PC-3 (cell line): Measurements from ENCODE around the gene R3HDML. TPM values are rescaled to one million over a fixed set of nuclear protein-coding genes. Genes with fewer than 3 reads are reported as not detected.

Experiments used
- ATAC-seq: fragments of 200-7000 bp; cut with Tn5 transposase; 2 replicates; pipeline ENCODE4 v1.9.1; 2020; ENCODE audit warnings: mild to moderate bottlenecking, moderate library complexity
- BruUV-seq: library from RNA; stranded (reverse); fragments of 400-500 nt; replicated peaks from 2 replicates; lab custom pipeline; 2021; lab: Mats Ljungman, UMichigan
- CTCF ChIA-PET: fragments of 300-600 bp; sonication (Branson Sonifier 250); formaldehyde crosslinking; loops from one replicate; lab custom pipeline; 2022; ENCODE audit warnings: antibody characterized with exemption; lab: Charles Lee
- POLR2A ChIA-PET: fragments of 300-600 bp; sonication (Branson Sonifier 250); formaldehyde crosslinking; loops from one replicate; lab custom pipeline; 2022; ENCODE audit warnings: antibody characterized with exemption; ENCODE audit not compliant: unreplicated experiment; lab: Charles Lee
- DNase-seq: peaks from one replicate; pipeline ENCODE4 v3.0.0-alpha.2; 2015
- H2AFZ ChIP-seq: fragments of 300-600 bp; sonication (generic); 2 replicates; pipeline ENCODE4 v1.6.0; 2016; ENCODE audit warnings: antibody characterized with exemption, low read length
- H3F3A ChIP-seq: fragments of 300-600 bp; sonication (generic); one replicate; pipeline ENCODE4 v1.6.0; 2017; ENCODE audit warnings: antibody characterized with exemption, low read length, control low read depth, mild to moderate bottlenecking; ENCODE audit not compliant: unreplicated experiment
- H3K27ac ChIP-seq: fragments of 300-600 bp; sonication (generic); 2 replicates; pipeline ENCODE4 v1.5.1; 2016; ENCODE audit warnings: mild to moderate bottlenecking, low read length
- H3K27me3 ChIP-seq: fragments of 300-600 bp; sonication (generic); 2 replicates; pipeline ENCODE4 v1.6.1; 2016; ENCODE audit warnings: low read length, mixed read lengths
- H3K36me3 ChIP-seq: fragments of 300-600 bp; sonication (generic); 2 replicates; pipeline ENCODE4 v1.6.1; 2016; ENCODE audit warnings: low read depth, mixed run types, low read length, mixed read lengths
- H3K4me1 ChIP-seq: fragments of 300-600 bp; sonication (generic); 2 replicates; pipeline ENCODE4 v1.5.1; 2016; ENCODE audit warnings: low read length; ENCODE audit not compliant: insufficient read depth
- H3K4me2 ChIP-seq: fragments of 300-600 bp; sonication (generic); 2 replicates; pipeline ENCODE4 v1.6.0; 2016; ENCODE audit warnings: low read length
- H3K4me3 ChIP-seq: fragments of 300-600 bp; sonication (generic); 2 replicates; pipeline ENCODE4 v1.5.1; 2016; ENCODE audit warnings: mild to moderate bottlenecking, low read length, mixed read lengths
- H3K79me2 ChIP-seq: fragments of 300-600 bp; sonication (generic); 2 replicates; pipeline ENCODE4 v1.6.1; 2017; ENCODE audit warnings: low read length, mixed read lengths
- H3K9ac ChIP-seq: fragments of 300-600 bp; sonication (generic); 2 replicates; pipeline ENCODE4 v1.6.0; 2016; ENCODE audit warnings: mild to moderate bottlenecking, low read length
- H3K9me2 ChIP-seq: fragments of 300-600 bp; sonication (generic); replicated peaks from 2 replicates; pipeline ENCODE4 v1.6.1; 2016; ENCODE audit warnings: mixed run types, low read length, mixed read lengths
- H3K9me3 ChIP-seq: fragments of 300-600 bp; sonication (generic); 2 replicates; pipeline ENCODE4 v1.6.1; 2016; ENCODE audit warnings: low read length, mixed read lengths
- H4K20me1 ChIP-seq: fragments of 300-600 bp; sonication (generic); 2 replicates; pipeline ENCODE4 v1.6.1; 2016; ENCODE audit warnings: low read length, mixed read lengths
- EZH2 ChIP-seq: fragments of 300-600 bp; sonication (generic); IDR thresholded peaks from one replicate; pipeline ENCODE4 v1.6.1; 2017; ENCODE audit warnings: antibody characterized with exemption, mild to moderate bottlenecking, low read length; ENCODE audit not compliant: unreplicated experiment
- EZH2phosphoT487 ChIP-seq: fragments of 300-600 bp; sonication (generic); IDR thresholded peaks from 2 replicates; pipeline ENCODE4 v1.6.1; 2018; ENCODE audit warnings: mild to moderate bottlenecking, antibody characterized with exemption, low read length, borderline replicate concordance
- intact Hi-C: fragments of 100-400 bp; cut with micrococcal nuclease; formaldehyde crosslinking; loops from 2 replicates; pipeline ENCODE4 v1.9.0; 2023
- total RNA-seq: library from RNA; depleted of rRNA; stranded (reverse); fragments of >200 nt; gene quantifications from 2 replicates; pipeline ENCODE4 v1.2.3, GENCODE V29; 2014
- TF ChIP-seq, protein P1 (sequence below): fragments of 300-600 bp; sonication (generic); conservative IDR thresholded peaks from 2 replicates; pipeline ENCODE4 v1.5.1; 2017; ENCODE audit warnings: antibody characterized with exemption, low read depth, mild to moderate bottlenecking, low read length

R3HDML gene
- total RNA-seq, 1 experiment from 2014 or later, result not detected

- ChIA-PET CTCF (no interaction called here), POLR2A (no interaction called here)
- H4K20me1 ChIP-seq, result no peaks in the 10 kb centered on the region
- H3K9me3 ChIP-seq, result no peaks in the 10 kb centered on the region
- H3K4me3 ChIP-seq, result no peak overlapping the region
- no peak overlapping the region for H3K27ac ChIP-seq
- no peaks in the 10 kb centered on the region for H3K9me2 ChIP-seq
- no peaks in the 10 kb centered on the region for H3F3A ChIP-seq
- TF ChIP-seq EZH2 (no peak), EZH2phosphoT487 (no peak)
- TF ChIP-seq, protein P1, sequence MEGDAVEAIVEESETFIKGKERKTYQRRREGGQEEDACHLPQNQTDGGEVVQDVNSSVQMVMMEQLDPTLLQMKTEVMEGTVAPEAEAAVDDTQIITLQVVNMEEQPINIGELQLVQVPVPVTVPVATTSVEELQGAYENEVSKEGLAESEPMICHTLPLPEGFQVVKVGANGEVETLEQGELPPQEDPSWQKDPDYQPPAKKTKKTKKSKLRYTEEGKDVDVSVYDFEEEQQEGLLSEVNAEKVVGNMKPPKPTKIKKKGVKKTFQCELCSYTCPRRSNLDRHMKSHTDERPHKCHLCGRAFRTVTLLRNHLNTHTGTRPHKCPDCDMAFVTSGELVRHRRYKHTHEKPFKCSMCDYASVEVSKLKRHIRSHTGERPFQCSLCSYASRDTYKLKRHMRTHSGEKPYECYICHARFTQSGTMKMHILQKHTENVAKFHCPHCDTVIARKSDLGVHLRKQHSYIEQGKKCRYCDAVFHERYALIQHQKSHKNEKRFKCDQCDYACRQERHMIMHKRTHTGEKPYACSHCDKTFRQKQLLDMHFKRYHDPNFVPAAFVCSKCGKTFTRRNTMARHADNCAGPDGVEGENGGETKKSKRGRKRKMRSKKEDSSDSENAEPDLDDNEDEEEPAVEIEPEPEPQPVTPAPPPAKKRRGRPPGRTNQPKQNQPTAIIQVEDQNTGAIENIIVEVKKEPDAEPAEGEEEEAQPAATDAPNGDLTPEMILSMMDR, result no peak
- no peak overlapping the region for H3K9ac ChIP-seq
- no peaks in the 10 kb centered on the region for H3K4me1 ChIP-seq
- no peaks in the 10 kb centered on the region; the same call in 1 of the 2 replicates for H3K27me3 ChIP-seq
- no TSS peak for BruUV-seq
- H3K4me2 ChIP-seq, result no peak overlapping the region
- intact Hi-C loops, result no loop called here
- DNase-seq (no peak), ATAC-seq (no peak)
- no peaks in the 10 kb centered on the region for H3K79me2 ChIP-seq
- H2AFZ ChIP-seq, result no peak overlapping the region
- H3K36me3 ChIP-seq, result no peaks in the 10 kb centered on the region
Observed at GRCh38 chr20:44334709-44335108, 2.1 kb upstream of the R3HDML start.

DNA sequence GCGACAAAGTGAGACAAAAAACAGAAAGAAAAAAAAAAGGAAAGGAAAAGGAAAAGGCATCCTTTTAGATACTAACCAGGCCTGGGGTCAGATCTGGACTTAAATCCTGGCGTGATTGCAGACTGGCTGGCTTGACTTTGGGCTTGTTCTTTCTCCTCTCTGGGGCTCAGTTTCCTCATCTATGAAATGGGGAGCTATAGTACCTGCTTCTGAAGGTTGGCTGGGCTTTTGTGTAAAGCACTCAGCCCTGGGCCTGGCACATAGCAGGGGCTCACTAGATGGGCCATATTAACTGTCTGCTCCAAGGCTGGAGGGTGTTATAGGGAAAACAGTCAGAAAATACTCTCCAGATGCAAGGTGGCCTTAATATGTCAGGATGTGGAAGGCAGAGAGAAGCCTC, 1.2 kb upstream of the R3HDML start:
- ATAC-seq (no peak), DNase-seq (no peak)
- intact Hi-C loops, result no loop called here
- Histone ChIP-seq H3K27ac (no peak overlapping the region), H3K4me2 (no peak overlapping the region), H3K9ac (no peak overlapping the region), H3K27me3 (no peaks in the 10 kb centered on the region; the same call in 1 of the 2 replicates), H3K9me3 (no peaks in the 10 kb centered on the region), H3K36me3 (no peaks in the 10 kb centered on the region), H3K4me3 (no peak overlapping the region), H4K20me1 (no peaks in the 10 kb centered on the region), H3K4me1 (no peaks in the 10 kb centered on the region), H3K9me2 (no peaks in the 10 kb centered on the region), H2AFZ (no peak overlapping the region), H3F3A (no peaks in the 10 kb centered on the region), H3K79me2 (no peaks in the 10 kb centered on the region)
- no peak for TF ChIP-seq EZH2
- no peak for TF ChIP-seq EZH2phosphoT487
- TF ChIP-seq, protein P1, result no peak
- ChIA-PET CTCF (no interaction called here), POLR2A (no interaction called here)
- BruUV-seq, result no TSS peak

GRCh38 chr20:44336086-44336485, 757 bp upstream of the R3HDML start:
- Histone ChIP-seq H3K9me3 (no peaks in the 10 kb centered on the region), H3K9ac (no peak overlapping the region), H3K27ac (no peak overlapping the region), H3K36me3 (no peaks in the 10 kb centered on the region), H3K9me2 (no peaks in the 10 kb centered on the region), H3K4me1 (no peaks in the 10 kb centered on the region), H3K27me3 (no peaks in the 10 kb centered on the region; the same call in 1 of the 2 replicates), H3K4me2 (no peak overlapping the region), H2AFZ (no peak overlapping the region), H3F3A (no peaks in the 10 kb centered on the region), H3K79me2 (no peaks in the 10 kb centered on the region), H3K4me3 (no peak overlapping the region), H4K20me1 (no peaks in the 10 kb centered on the region)
- no peak for DNase-seq
- intact Hi-C loops, result no loop called here
- ATAC-seq, result no peak
- no TSS peak for BruUV-seq
- POLR2A ChIA-PET, result no interaction called here
- CTCF ChIA-PET, result no interaction called here
- TF ChIP-seq EZH2phosphoT487, result no peak
- no peak for TF ChIP-seq EZH2
- TF ChIP-seq, protein P1, result no peak
